Kidney tubule cell (primary cell): ENCODE data around the gene TBL1X.

ENCODE experiments used
- DNase-seq: peaks from one replicate; pipeline ENCODE4 v3.0.0-alpha.2; 2018; ENCODE audit warnings: low spot score

The TBL1X gene

DNA sequence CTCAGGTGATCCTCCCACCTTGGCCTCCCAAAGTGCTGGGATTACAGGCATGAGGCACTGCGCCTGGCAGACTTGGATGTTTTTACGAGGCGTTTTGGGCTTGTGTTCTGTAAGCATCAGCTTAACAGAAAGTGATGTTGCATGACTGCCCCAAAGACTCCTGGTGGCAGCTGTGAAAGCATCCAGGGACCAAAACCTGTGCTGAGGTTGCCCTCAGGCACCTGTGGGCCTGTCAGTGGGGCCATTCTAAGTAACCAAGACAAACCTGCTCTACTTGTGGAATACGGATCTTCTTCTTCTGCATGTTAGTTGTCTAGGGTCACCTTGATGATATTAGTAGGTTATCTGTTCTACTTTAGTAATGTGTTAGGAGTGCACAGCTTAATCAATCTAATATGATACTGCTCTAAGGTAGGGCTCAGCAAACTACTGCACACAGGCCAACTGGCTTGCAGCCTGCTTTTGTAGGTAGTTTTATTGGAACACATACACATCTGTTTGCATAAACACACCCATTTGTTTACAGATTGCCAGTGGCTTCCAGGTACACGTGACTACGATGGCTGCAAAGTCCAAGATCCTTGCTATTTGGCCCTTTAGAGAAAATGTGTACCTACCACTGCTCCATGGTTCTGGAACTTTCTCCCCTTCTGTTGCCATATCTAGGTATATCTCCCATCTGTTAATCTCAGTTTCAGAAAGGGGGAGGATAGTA is 164.1 kb downstream of the TBL1X start:
- no peak for DNase-seq

DNA sequence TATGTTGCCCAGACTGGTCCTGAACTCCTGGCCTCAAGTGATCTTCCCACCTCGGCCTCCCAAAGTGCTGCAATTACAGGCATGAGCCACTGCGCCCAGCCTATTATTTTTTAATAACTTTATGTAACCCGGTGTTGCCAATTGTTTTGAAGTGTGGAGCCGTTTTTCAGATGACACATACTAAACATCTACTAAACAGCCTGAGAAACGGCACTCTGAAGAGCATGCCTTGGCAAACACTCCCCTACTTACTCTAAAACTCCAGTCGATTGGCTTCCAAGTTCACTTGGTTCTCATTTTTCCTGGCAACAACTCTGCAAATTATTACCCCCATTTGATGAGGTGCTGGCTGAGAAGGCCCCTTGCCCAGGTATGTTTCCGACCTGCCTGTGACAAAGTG is 169.7 kb downstream of the TBL1X start:
- no peak for DNase-seq

DNA sequence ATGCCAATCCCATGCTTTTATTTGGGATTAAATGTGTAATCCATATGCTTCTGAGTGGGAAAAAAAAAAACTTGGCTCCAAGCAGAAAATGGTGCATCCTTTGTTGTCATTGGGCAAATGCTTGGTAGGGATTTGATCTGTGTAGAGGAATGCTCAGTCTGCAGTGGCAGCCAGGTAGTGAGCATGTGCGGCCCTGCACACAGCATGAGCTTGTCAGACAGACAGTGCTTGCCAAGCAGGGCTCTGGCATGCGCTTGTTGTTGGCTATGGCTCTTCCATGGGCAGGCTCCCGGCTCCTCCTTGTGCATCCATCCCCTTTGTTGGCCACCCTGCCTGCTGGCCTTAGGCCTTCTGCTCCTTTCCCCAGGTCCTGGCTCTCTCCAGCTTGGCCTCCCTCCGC is 170.5 kb downstream of the TBL1X start:
- no peak for DNase-seq

DNA sequence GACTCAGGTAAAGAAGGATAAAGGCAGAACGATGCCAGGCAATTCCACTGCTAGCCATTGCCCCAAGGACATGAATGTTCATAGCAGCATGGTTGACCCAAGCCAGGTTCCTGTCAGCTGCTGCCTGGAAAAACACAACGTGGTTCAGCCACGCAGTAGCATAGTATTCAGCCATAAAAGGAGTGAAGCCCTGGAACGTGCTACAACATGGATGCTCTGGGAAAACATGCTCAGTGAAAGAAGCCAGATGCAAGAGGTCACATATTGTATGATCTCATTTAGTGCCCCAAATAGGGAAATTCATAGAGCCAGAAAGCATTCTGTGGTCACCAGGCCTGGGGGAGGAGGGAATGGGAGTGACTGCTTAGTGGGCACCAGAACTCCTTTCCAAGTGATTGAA is 170.9 kb downstream of the TBL1X start:
- DNase-seq, result no peak

DNA sequence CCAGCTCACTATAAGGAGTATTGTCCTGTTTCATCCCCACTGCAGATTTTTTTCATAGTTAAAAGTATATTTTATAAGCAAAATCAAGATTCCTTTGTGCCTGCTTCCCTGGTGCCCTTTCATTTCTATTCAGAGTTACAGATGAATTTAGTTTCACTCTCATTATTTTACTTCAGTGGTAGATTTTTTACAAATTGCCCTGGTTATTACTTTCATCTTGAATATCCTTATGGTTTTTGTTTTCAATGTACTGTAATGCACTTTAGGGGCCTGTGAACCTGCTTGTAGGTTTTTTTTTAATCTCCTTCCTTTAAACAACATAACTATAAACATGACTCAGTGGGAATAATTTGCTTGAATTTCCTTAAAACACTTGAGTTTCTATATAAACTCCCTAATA is 174.0 kb downstream of the TBL1X start:
- no peak for DNase-seq

DNA sequence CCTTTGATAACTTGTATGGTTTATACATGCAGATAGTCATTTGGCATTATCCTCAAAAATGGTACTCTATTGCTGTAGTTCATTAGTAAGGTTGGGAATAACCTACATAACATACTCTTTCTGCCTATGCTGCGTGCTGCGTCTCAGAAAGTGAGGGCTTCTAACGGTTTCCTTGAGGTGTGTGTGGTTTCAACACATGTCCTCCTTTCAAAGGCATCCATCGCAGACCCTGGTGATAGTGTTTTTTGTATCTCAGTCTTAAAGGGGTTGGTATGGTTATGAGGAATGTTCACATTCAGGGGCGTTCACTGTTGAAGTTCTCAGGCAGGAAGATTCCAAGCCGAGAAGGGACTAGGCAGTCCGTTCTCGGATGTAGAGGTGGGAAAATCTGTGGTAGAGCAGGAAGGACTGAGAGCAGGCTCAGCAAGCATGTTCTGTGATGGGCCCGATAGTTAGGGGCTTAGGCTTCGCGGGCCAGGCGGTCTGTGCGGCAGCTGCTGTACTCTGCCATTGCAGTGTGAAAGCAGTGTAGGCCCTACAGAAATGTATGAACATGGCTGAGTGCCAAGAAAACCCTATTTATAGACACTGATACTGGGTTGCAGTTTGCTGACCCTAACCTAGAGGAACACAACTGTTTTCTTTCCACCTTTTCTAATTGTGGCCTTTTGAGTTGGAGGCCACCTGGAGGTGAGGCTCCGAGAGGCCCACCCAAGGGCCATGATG is 177.6 kb downstream of the TBL1X start:
- no peak for DNase-seq

DNA sequence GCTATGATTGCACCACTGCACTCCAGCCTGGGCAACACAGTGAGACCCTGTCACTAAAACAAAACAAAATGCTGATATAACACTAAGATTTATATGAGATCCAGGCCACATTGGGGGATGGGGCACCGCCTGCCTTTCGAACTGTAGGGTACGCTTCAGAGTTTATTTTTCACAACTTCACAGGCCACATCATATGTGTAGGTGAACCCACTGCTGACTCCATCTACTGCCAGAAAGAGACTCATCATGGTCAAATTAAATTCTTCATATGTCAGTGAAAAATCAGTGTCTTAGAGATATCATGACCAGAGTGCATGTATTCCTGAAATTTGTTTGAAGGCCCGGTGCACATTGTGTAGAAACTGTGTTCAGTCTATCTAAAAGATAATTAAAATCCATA is 178.9 kb downstream of the TBL1X start:
- no peak for DNase-seq

DNA sequence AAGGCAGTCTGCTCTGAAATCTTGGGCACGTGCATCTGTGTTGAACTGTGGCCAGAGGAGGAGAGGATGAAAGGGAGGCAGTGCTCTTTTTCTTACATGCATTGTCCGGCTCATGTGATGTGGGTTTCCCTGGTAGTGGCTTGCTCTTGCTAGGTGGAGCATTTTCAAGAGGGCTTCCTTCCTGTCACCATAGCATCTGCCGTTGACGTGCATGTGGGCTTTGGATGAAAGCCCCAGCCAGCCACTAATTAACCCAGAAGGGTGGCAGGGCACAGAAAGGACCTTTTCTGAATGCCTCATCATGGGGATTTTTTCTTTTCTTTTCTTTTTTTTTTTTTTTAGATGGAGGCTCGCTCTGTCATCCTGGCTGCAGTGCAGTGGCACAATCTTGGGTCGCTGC is 179.5 kb downstream of the TBL1X start:
- peak; percentile 57 for DNase-seq

DNA sequence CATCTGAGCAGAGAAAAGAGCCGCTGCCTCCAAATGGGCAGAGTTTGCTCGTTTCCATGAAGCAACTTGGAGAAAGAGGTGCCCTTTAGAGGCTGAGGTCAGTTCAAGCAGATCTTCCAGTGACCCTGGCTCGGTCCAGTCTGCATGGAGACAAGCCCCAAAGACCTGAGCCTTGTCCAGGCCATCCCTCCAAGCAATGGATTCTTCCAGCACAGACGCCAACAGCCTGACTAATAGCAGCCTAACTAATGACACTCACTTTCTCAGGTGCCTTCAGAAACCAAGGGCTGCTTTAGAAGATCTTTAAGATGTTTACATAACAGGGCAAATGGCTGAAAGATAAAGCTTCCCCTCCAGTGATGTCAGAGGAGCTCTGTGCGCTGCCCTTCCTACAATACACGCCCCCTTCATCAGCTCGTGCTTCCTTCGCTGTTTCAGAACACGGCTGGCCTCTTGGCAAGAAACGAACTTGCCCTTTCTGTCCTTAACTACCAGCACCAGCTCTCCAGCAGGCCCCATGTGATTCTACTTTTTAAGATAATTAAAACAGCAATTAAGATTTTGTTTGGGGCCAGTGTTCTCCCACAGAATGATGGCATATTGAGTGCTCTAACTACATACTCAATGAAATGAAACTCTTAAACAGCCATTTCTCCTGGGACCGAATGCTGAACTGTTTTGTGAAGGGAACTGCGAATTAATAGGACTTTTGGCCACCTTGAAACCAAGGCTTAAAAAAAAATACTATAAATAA is 181.8 kb downstream of the TBL1X start:
- no peak for DNase-seq

DNA sequence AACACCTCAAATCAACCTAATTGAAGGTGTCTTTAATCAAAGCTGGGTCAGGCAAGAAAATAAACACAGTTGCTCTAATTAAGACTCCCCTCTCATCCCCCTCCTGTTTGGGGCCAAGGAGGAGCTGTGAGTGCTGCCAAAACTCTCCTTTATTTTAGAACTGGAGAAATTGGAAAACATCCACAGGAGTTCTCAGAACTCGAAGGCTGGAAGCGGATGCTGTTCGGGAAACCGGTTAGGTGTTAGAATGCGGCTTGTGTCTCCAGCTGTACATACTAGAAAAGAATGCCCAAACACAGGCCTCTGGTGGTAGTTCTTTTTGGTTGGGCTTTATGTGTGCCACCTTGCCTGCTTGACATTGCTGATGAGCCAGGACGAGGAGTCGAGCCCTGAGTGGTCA is 182.6 kb downstream of the TBL1X start:
- DNase-seq, result no peak

DNA sequence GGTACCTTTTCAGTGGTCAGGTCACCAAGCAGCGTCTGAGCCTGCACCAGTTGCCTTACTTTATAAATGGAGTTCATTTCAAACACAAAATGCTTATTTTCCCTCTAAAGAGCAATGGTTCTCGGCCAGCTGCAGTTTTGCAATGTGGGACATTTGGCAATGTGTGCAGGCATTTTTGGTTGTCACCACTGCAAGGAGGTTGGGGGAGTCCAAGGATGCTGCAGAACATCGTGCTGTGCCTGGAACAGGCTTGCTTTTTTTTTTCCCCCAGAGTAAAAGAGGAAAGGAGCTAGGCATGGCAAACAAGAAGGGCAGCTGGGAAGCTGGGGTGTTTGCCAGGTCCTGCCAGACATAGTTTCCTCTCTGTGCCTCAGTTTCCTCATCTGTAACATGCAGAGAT is 185.2 kb downstream of the TBL1X start:
- no peak for DNase-seq

DNA sequence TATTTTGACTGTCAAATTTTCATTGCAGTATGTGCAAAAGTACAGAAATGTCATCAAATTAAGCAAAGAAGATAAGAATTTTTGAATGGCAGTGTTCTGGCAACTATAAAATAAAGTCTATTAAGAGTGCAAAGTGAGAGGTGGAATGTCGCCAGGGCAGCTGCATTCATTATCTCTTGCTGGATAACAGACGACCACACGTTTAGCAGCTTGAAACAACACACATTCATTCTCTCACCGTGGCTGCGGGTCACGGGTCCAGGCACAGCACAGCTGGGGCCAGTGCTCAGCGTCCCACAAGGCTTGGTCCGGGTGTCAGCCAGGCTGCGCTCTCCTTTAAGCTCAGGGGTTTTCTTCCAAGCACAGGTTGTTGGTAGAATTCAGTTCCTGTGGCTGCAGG is 186.9 kb downstream of the TBL1X start:
- no peak for DNase-seq

DNA sequence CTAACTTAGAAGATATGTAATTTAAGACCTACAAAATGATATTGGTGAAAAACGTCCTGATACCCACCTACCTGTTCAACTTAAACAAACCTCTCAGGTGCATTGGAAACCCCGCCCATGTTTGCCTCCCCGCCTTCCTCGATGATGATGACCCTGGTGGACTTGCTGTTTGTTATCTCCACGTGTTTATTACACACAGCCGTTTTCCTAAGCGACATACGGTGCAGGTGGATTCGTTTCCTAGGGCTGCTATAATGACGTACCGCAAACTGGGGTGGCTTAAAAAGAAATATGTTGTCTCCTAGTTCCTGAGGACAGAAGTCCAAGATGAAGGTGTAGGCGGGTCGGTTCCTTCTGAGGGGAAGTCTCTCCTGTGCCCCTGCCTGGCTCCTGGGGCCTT is 190.1 kb downstream of the TBL1X start:
- DNase-seq, result no peak

DNA sequence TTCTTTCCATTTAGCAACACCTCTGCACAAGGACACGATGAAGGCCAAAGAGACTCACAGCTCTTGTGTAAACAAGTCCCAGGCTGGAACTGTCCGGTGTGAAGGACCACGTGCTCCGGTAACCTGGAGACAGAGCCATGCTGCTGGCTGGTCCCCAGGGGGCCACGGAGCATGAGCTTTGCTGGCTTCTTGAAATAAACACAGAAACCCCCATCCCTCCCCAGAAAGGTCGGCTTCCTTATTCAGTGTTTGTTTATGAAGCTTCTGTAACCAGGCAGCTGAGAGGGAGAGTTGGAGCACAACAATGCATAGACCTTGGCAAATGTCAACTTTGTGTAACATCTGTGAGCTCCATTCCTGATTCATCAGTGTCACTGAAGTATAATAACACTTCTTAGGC is 191.4 kb downstream of the TBL1X start:
- peak; percentile 32 for DNase-seq

DNA sequence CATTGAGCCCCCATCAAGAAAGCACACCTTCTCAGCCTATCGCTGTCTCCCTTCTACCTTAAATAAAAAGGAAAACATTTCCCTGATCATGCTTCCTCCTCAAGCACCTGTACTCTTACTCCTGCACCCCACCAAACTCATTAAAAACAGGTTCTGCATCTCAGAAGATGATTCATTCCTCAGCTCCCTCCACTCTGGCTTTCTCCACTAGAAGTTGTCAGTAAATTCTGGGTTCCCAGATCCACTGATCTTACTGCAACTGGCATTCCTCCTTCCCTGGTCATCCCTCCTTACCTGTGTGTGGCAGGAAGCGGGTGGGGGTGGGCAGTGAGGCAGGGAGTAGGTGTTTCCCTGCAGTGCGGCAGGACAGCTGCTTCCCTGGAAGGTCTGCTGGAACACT is 192.0 kb downstream of the TBL1X start:
- DNase-seq, result peak; percentile 64

DNA sequence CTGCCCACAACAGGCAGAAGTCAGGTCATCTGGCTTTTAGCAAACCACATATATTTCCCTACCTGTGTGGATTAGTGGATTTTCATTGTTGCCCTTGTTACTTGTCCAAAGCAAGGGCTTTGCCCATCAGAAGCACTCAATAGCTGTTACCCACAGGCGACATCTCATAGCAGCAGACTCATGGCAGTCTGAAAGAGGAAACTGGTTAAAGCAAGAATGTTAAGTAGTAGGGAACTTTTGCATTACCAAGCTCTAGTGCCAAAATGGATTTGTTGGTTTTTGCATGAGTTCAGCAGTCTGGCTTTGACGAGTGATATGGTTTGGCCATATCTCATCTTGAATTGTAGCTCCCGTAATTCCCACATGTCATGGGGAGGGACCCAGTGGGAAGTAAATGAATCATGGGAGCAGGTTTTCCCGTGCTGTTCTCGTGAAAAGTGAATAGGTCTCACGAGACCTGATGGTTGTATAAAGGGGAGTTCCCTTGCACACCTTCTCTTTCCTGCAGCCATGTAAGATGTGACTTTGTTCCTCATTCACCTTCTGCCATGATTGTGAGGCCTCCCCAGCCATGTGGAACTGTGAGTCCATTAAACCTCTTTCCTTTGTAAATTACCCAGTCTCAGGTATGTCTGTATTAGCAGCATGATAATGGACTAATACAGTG is 192.9 kb downstream of the TBL1X start:
- no peak for DNase-seq

DNA sequence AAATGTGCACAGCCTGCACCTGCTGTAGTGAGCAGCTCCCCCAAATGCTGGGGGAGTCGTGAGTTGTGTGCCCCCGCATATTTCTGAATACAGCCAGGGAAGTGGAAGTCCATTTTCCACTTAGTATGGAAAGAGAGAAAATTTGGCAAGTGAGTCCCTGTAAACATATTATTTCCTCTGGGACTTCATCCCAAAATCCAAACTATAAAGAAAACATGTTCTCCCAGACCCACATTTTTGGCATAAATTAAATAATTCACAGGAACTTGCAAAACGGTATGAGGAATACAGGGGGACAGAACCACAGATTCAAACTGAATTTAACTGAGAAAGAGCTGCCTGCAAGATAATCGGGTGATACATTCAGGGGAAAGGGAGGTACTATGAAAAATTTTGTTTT is 193.6 kb downstream of the TBL1X start:
- no peak for DNase-seq

DNA sequence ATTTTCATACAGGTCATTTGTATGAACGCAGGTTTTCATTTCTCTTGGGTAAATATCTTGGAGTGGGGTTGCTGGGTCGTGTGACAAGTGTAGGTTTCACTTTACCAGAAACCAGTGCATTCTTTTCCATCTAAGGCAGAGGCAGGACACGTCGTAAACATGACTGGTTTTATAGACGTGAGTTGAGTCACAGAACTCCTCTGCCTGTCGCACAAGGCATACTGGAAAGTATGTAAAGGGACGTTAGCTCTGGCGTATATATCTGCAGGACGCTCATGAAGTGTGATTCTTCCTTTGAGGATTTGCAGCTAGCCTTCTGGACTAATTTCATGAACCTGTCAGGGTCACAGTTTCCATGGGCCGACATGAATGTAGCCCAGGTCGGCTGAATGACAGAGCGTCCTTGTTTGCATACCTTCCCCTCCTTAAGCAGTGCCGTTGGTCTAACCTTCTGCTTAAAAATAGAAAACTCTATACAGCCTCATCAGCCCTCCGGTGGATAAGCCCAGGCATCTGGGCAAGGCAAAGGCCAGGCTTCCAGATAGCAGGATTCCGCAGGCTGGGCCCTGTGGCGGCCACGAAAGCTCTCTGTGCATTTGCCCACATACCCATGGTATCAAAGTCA is 194.8 kb downstream of the TBL1X start:
- DNase-seq, result no peak

DNA sequence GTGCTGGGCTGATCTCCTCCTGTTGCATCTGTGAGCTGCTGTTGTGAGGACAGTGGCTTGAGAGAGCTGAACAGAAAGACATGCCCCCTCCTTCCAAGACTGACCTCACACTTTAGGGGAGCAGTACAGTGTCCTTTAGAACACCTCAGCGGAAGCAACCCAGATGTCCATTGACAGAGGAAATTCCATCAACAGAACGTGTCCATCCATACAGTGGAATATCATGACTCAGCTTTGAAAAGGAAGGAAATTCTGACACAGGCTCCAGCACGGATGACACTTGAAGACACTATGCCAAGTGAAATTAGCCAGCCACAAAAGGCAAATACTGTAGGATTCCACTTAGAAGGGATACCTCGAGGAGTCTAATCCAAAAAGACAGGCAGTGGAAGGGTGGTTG is 197.3 kb downstream of the TBL1X start:
- DNase-seq, result no peak

DNA sequence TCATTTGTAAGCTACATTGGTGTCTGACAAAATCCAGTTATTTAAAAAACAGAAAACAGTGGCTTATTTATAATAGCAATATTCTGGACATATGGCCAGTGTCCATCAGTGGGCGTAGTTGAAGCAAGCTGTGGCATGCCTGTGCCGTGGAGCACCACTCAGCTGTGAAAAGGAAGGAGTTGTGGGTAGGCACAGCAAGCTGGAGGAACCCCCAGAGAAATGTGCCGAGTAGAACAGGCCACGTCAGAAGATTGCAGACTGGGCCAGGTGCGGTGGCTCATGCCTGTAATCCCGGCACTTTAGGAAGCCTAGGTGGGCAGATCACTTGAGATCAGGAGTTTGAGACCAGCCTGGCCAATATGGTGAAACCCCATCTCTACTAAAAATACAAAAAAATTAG is 198.4 kb downstream of the TBL1X start:
- DNase-seq, result no peak

DNA sequence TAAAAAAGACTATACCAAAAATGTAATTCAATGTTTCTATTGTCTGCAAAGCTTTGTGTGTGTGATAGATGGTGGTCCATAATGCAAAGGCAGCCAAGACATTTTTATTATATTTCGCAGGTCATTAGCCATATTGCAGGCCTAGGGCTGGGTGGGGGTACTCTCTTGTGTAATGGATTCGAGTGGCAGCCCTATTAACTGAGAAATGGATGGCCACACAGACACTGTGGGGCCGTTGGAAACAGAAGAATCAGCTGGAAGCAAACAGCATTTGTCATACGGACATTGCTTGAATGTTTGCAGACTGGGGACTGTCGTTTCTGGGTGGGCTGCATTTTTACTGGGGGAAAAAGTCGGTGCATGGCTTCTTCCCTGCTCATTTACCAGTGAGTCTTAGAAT is 199.4 kb downstream of the TBL1X start:
- DNase-seq, result no peak

DNA sequence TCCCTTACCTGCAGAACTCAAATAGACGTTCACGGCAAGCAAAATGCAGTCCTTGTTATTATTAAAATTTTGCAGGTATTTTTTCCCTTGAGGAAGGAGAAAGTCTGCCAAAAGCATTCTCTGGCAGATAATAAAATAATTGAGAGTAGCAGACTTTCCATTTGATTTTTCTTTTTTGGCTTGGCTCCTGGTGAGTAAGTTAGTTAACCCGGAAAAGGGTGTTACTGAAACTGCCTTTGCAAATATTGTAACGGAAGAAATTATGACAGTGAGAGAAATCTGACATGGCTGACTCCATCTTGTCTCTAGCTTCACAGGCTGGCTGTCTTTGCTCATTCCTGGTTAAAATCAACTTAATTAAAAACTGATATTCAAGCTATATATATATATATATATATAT is 200.3 kb downstream of the TBL1X start:
- no peak for DNase-seq
